Endothelial cell of umbilical vein (primary cell): Measurements from ENCODE around the gene LATS2. TPM values are rescaled to one million over a fixed set of nuclear protein-coding genes. Genes with fewer than 3 reads are reported as not detected.

ENCODE experiments used
- BruUV-seq: library from RNA; stranded (reverse); fragments of 400-500 nt; replicated peaks from 2 replicates; lab custom pipeline; 2021; lab: Mats Ljungman, UMichigan
- CTCF ChIA-PET: fragments of 300-600, 350-600 bp; sonication (Branson Sonifier 250); formaldehyde crosslinking; loops from one replicate; lab custom pipeline; 2021; ENCODE audit warnings: antibody characterized with exemption, inconsistent platforms; lab: Charles Lee
- POLR2A ChIA-PET: fragments of 300-600, 350-600 bp; sonication (Branson Sonifier 250); formaldehyde crosslinking; loops from one replicate; lab custom pipeline; 2021; ENCODE audit warnings: antibody characterized with exemption, inconsistent platforms; lab: Charles Lee
- DNase-seq: peaks from one replicate; pipeline ENCODE4 v3.0.0-alpha.2; 2011; ENCODE audit warnings: low read depth, low spot score
- FAIRE-seq: peaks from 2 replicates; lab custom pipeline; 2011; peaks lifted over from hg19 to GRCh38; lab: Jason Lieb, UNC
- H2AFZ ChIP-seq: 2 replicates; pipeline ENCODE4 v1.6.0; 2012; ENCODE audit warnings: low read depth, low read length, control low read depth, inconsistent platforms
- H3K27ac ChIP-seq: 2 replicates; pipeline ENCODE4 v1.5.1; 2011; ENCODE audit warnings: low read depth, mild to moderate bottlenecking, control low read depth, low read length, moderate library complexity; ENCODE audit not compliant: insufficient read depth
- H3K27me3 ChIP-seq, 2 experiments: 2 replicates each; pipeline versions ENCODE4 v1.6.0 to v1.6.1; 2011; ENCODE audit warnings: low read length in 2 of 2, mixed read lengths in 1 of 2; ENCODE audit not compliant: control insufficient read depth in 2 of 2, insufficient read depth in 2 of 2
- H3K36me3 ChIP-seq, 2 experiments: 2 replicates in 1 of 2; 3 replicates in 1 of 2; pipeline ENCODE4 v1.5.1; 2011; ENCODE audit warnings: low read length in 2 of 2, mild to moderate bottlenecking in 1 of 2, moderate library complexity in 1 of 2; ENCODE audit not compliant: control insufficient read depth in 2 of 2, insufficient read depth in 2 of 2; ENCODE audit errors: extremely low read depth in 1 of 2
- H3K4me1 ChIP-seq: 3 replicates; pipeline ENCODE4 v1.5.1; 2011; ENCODE audit warnings: mild to moderate bottlenecking, low read length; ENCODE audit not compliant: control insufficient read depth, insufficient read depth; ENCODE audit errors: extremely low read depth
- H3K4me2 ChIP-seq: 2 replicates; pipeline ENCODE4 v1.6.1; 2011; ENCODE audit warnings: low read length, control low read depth, mixed read lengths; ENCODE audit not compliant: insufficient read depth
- H3K4me3 ChIP-seq, 3 experiments: fragments of 200-600 bp in 1 of 3; sonication (generic), shearing (Covaris generic) in 1 of 3; replicated peaks in 1 of 3; 2 replicates each; pipeline ENCODE4 v1.5.1; 2011 to 2016; ENCODE audit warnings: control low read depth in 3 of 3, low read length in 3 of 3, mild to moderate bottlenecking in 2 of 3, inconsistent platforms in 1 of 3, low read depth in 1 of 3, moderate library complexity in 1 of 3; ENCODE audit not compliant: insufficient read depth in 1 of 3
- H3K79me2 ChIP-seq: 2 replicates; pipeline ENCODE4 v1.6.0; 2012; ENCODE audit warnings: low read length, inconsistent platforms; ENCODE audit not compliant: control insufficient read depth, insufficient read depth
- H3K9ac ChIP-seq: replicated peaks from 2 replicates; pipeline ENCODE3; 2011; ENCODE audit warnings: low read length, control low read depth; ENCODE audit not compliant: insufficient read depth; ENCODE audit errors: extremely low read depth
- H3K9me1 ChIP-seq: replicated peaks from 3 replicates; pipeline ENCODE4 v1.6.0; 2011; ENCODE audit warnings: mild to moderate bottlenecking, low read length; ENCODE audit not compliant: control insufficient read depth, insufficient read depth; ENCODE audit errors: extremely low read depth
- H3K9me3 ChIP-seq: replicated peaks from 2 replicates; pipeline ENCODE4 v1.5.1; 2012; ENCODE audit warnings: low read length, inconsistent platforms; ENCODE audit not compliant: control insufficient read depth, insufficient read depth
- H4K20me1 ChIP-seq: replicated peaks from 2 replicates; pipeline ENCODE3; 2011; ENCODE audit warnings: mild to moderate bottlenecking, low read length; ENCODE audit not compliant: control insufficient read depth, insufficient read depth; ENCODE audit errors: extremely low read depth
- CTCF ChIP-seq, 2 donors: IDR thresholded peaks; 1 replicate in 1 of 2; 2 replicates in 1 of 2; pipeline ENCODE4 v1.5.1; 2011; ENCODE audit warnings: low read length in 2 of 2, mild to moderate bottlenecking in 2 of 2, moderate library complexity in 2 of 2, control low read depth in 1 of 2, inconsistent platforms in 1 of 2, low read depth in 1 of 2; ENCODE audit not compliant: insufficient read depth in 1 of 2; ENCODE audit errors: extremely low read depth in 1 of 2
- EZH2 ChIP-seq: IDR thresholded peaks from 2 replicates; pipeline ENCODE4 v1.6.1; 2012; ENCODE audit warnings: borderline replicate concordance, low read depth, mild to moderate bottlenecking, moderate library complexity, low read length, inconsistent platforms; ENCODE audit not compliant: severe bottlenecking
- FOS ChIP-seq: IDR thresholded peaks from 2 replicates; pipeline ENCODE4 v1.6.1; 2011; ENCODE audit warnings: mild to moderate bottlenecking, low read length, moderate library complexity, borderline replicate concordance; ENCODE audit not compliant: insufficient read depth
- GATA2 ChIP-seq: IDR thresholded peaks from 2 replicates; pipeline ENCODE4 v1.7.0; 2011; ENCODE audit warnings: low read depth, mild to moderate bottlenecking, moderate library complexity, mixed read lengths, low read length; ENCODE audit not compliant: insufficient read length, insufficient read depth
- JUN ChIP-seq: IDR thresholded peaks from 2 replicates; pipeline ENCODE4 v1.6.1; 2011; ENCODE audit warnings: borderline replicate concordance, low read depth; ENCODE audit not compliant: insufficient read length, insufficient read depth
- MAX ChIP-seq: IDR thresholded peaks from 2 replicates; pipeline ENCODE4 v1.6.1; 2011; ENCODE audit not compliant: insufficient read depth, insufficient read length
- MYC ChIP-seq: IDR thresholded peaks from one replicate; pipeline ENCODE4 v1.6.1; 2011; ENCODE audit warnings: mild to moderate bottlenecking, low read depth, low read length
- POLR2A ChIP-seq: IDR thresholded peaks from 2 replicates; pipeline ENCODE4 v1.6.1; 2012; ENCODE audit warnings: low read depth, mild to moderate bottlenecking, control low read depth, low read length
- POLR2AphosphoS5 ChIP-seq: IDR thresholded peaks from 2 replicates; pipeline ENCODE4 v1.6.1; 2012; ENCODE audit warnings: low read depth, mild to moderate bottlenecking, control low read depth, low read length, moderate library complexity; ENCODE audit not compliant: insufficient read depth
- dilution Hi-C: fragments of 300-500 bp; cut with MboI; formaldehyde crosslinking; loops from one replicate; pipeline ENCODE4 v1.15.0; 2019; ENCODE audit warnings: low sequenced_read_pairs; ENCODE audit not compliant: extremely low pct_ligation_motif_present
- intact Hi-C: fragments of 100-400 bp; cut with micrococcal nuclease; formaldehyde crosslinking; loops from one replicate; pipeline ENCODE4 v1.10.0; 2022
- polyA plus RNA-seq, 4 experiments: library from polyadenylated mRNA; depleted of rRNA in 3 of 4; stranded (reverse) in 3 of 4; unstranded in 1 of 4; fragments of >200 nt; gene quantifications; 2 replicates each; pipeline versions ENCODE4 v1.2.1 to v1.2.3, GENCODE V29; 2011 to 2012; ENCODE audit warnings: missing spikeins in 1 of 4
- total RNA-seq: library from RNA; stranded (reverse); gene quantifications from 2 replicates; pipeline ENCODE4 v1.2.3, GENCODE V29; 2021

Gene LATS2
- total and polyA plus RNA-seq, 2 donors (not counting 3 experiments of a cell fraction or from before 2014, with no cell fraction given) = 33.5 to 67.6 TPM

GRCh38 chr13:21048901-21049698 lies 12.3 kb downstream of the LATS2 start:
- DNase-seq (no peak), FAIRE-seq (peak; percentile 44)
- Histone ChIP-seq H3K27ac (no peak overlapping the region), H4K20me1 (peaks cover 11% of the 10 kb centered on the region), H3K4me1 (peaks cover 56% of the 10 kb centered on the region), H3K36me3 (peaks cover 0 to 17% of the 10 kb centered on the region in 2 experiments), H3K79me2 (peaks cover 99% of the 10 kb centered on the region), H3K9me3 (no peaks in the 10 kb centered on the region), H3K4me2 (no peak overlapping the region), H2AFZ (no peak overlapping the region), H3K27me3 (no peaks in the 10 kb centered on the region), H3K9me1 (no peaks in the 10 kb centered on the region), H3K9ac (no peak overlapping the region), H3K4me3 (no peak overlapping the region)
- BruUV-seq = no TSS peak
- POLR2A ChIA-PET = no interaction called here
- TF ChIP-seq CTCF (IDR thresholded peaks at IDR 0.05; ENCODE audit: extremely low read depth in 1 of 2, insufficient read depth in 1 of 2, low read depth in 1 of 2, low read length in 2 of 2) = no peak
- no peak for TF ChIP-seq MAX
- no peak for TF ChIP-seq POLR2A
- no peak for TF ChIP-seq JUN
- no peak for TF ChIP-seq GATA2
- no peak for TF ChIP-seq EZH2
- no peak for TF ChIP-seq MYC
- no peak for TF ChIP-seq POLR2AphosphoS5
- TF ChIP-seq FOS = no peak
- CTCF ChIA-PET = interaction anchor here (0.5 to 1.3 kb wide), 3 partner anchors 9 to 19 kb away, joined by 3 to 4 read pairs (median 3); no protein-coding TSS in a partner anchor
- dilution Hi-C loops (no loop called here), intact Hi-C loops (no loop called here)
